Esophagus squamous epithelium (tissue), 5 donors: ENCODE data around the gene C3orf33. TPM values are rescaled to one million over a fixed set of nuclear protein-coding genes. Genes with fewer than 3 reads are reported as not detected.
"Not testable (repeated sequence)": the region's sequence is repeated elsewhere in the genome, so short reads cannot be mapped to it uniquely, and the experiment has no call there.

Experiments
- DNase-seq: peaks from one replicate; lab custom pipeline; 2025; lab: John Stamatoyannopoulos, UW
- H3K27ac ChIP-seq, 4 donors: fragments of 200-600 bp; sonication (generic); one replicate each; pipeline ENCODE4 v1.5.1; 2016 to 2019; ENCODE audit warnings: mild to moderate bottlenecking in 1 of 4
- H3K27me3 ChIP-seq, 4 donors: fragments of 200-600 bp; sonication (generic); 1 replicate in 3 of 4; 2 replicates in 1 of 4; pipeline versions ENCODE4 v1.5.1 to v1.6.0; 2017 to 2021; ENCODE audit warnings: antibody characterized with exemption in 1 of 4
- H3K36me3 ChIP-seq, 3 donors: fragments of 200-600 bp; sonication (generic); one replicate each; pipeline ENCODE4 v1.5.1; 2016 to 2019
- H3K4me1 ChIP-seq, 3 donors: fragments of 200-600 bp; sonication (generic); one replicate each; pipeline ENCODE4 v1.5.1; 2017 to 2019
- H3K4me3 ChIP-seq, 4 donors: fragments of 200-600 bp; sonication (generic); 1 replicate in 3 of 4; 2 replicates in 1 of 4; pipeline ENCODE4 v1.5.1; 2016 to 2019; ENCODE audit warnings: mild to moderate bottlenecking in 2 of 4, moderate library complexity in 1 of 4
- H3K9me3 ChIP-seq, 3 donors: fragments of 200-600 bp; sonication (generic); one replicate each; pipeline ENCODE4 v1.5.1; 2016 to 2019
- CTCF ChIP-seq, 6 experiments: fragments of 450-650 bp in 4 of 6; fragments of 200-600 bp in 2 of 6; sonication (generic) in 2 of 6; IDR thresholded peaks; one replicate each; pipeline ENCODE4 v1.5.1; 2016 to 2019; ENCODE audit warnings: antibody characterized with exemption in 6 of 6, mild to moderate bottlenecking in 4 of 6, moderate library complexity in 4 of 6
- POLR2A ChIP-seq, 4 donors: fragments of 450-650 bp; IDR thresholded peaks; one replicate each; pipeline ENCODE4 v1.6.1; 2017; ENCODE audit warnings: antibody characterized with exemption in 4 of 4, mild to moderate bottlenecking in 4 of 4, moderate library complexity in 3 of 4
- WGBS, 2 donors: methylation state at CpG; one replicate each; pipeline ENCODE4 v1.1.5; 2018; 5-methylcytosine and 5-hydroxymethylcytosine counted together
- intact Hi-C: fragments of 100-400 bp; cut with DNase I; formaldehyde crosslinking; loops from one replicate; pipeline ENCODE4 v1.15.0; 2022
- total RNA-seq, 4 donors: library from RNA; depleted of rRNA; stranded (reverse); fragments of >200 nt; gene quantifications; one replicate each; pipeline ENCODE4 v1.1.0, GENCODE V29; 2016
- donor health status: DM: yes; HTN: yes; CAD: no.

Gene C3orf33
- total RNA-seq, 4 donors from 2014 or later: 0.44 to 1.3 (median 0.58) TPM

GRCh38 chr3:155835341-155836071 is 29.4 kb upstream of the C3orf33 start:
- Histone ChIP-seq H3K9me3 (no peaks in the 10 kb centered on the region), H3K4me3 (no peak overlapping the region), H3K27ac (no peak overlapping the region), H3K4me1 (no peaks in the 10 kb centered on the region), H3K27me3 (no peaks in the 10 kb centered on the region), H3K36me3 (peaks cover 0 to 37% (median 0%) of the 10 kb centered on the region in 3 donors)
- no peak for DNase-seq
- TF ChIP-seq CTCF (IDR thresholded peaks at IDR 0.05): no peak
- no peak for TF ChIP-seq POLR2A (IDR thresholded peaks at IDR 0.05)
- intact Hi-C loops: no loop called here
- 85 to 86% methylated on average over 6 to 8 of the region's 9 CpGs for WGBS, 2 donors

GRCh38 chr3:155828490-155829098 is 22.5 kb upstream of the C3orf33 start:
- H3K9me3 ChIP-seq, H3K27me3 ChIP-seq, H3K4me1 ChIP-seq, H3K27ac ChIP-seq, intact Hi-C loops, H3K4me3 ChIP-seq, DNase-seq: not testable (repeated sequence)
- H3K36me3 ChIP-seq: peaks cover 0 to 59% (median 3%) of the 10 kb centered on the region in 3 donors
- WGBS, 2 donors: 99% methylated on average over 11 to 13 of the region's 13 CpGs

GRCh38 chr3:155815030-155815545 is 9.0 kb upstream of the C3orf33 start:
- intact Hi-C loops: no loop called here
- Histone ChIP-seq H3K27me3 (no peaks in the 10 kb centered on the region), H3K4me1 (no peaks in the 10 kb centered on the region), H3K4me3 (no peak overlapping the region), H3K27ac (no peak overlapping the region), H3K9me3 (no peaks in the 10 kb centered on the region), H3K36me3 (no peaks in the 10 kb centered on the region)
- TF ChIP-seq POLR2A (IDR thresholded peaks at IDR 0.05): no peak
- no peak for TF ChIP-seq CTCF (IDR thresholded peaks at IDR 0.05)
- DNase-seq: no peak

DNA sequence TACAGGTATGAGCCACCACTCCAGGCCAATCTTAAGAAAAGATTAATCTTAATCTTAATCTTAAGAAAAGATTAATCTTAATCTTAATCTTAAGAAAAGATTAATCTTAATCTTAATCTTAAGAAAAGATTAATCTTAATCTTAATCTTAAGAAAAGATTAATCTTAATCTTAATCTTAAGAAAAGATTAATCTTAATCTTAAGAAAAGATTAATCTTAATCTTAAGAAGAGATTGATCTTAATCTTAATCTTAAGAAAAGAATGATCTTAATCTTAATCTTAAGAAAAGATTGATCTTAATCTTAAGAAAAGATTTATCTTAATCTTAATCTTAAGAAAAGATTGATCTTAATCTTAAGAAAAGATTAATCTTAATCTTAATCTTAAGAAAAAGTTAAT is 7.1 kb upstream of the C3orf33 start:
- intact Hi-C loops, DNase-seq, H3K27ac ChIP-seq, H3K9me3 ChIP-seq, H3K4me3 ChIP-seq, H3K27me3 ChIP-seq, H3K4me1 ChIP-seq, H3K36me3 ChIP-seq: not testable (repeated sequence)

DNA sequence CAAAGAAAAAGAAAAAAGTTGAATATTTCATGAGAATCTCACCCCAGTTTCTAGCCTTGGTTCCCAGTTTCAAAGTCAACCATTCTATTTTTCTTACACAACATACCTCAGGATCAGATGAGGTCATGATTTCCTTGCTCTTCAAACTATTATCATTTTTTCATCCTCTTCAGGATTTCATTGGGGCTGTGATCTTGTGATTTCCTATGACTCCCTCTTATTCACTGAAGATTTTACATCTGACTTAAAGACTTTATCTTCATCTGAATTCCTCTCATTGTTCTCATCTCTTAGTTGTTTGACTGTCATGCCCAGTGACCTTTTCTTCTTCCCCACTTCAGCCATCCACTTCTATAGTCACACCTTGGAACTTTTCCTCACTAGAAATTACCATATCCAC is 3.1 kb upstream of the C3orf33 start:
- Histone ChIP-seq H3K4me1 (peaks cover 0 to 16% (median 3%) of the 10 kb centered on the region in 3 donors), H3K36me3 (no peaks in the 10 kb centered on the region), H3K27me3 (no peaks in the 10 kb centered on the region), H3K9me3 (no peaks in the 10 kb centered on the region), H3K4me3 (no peak overlapping the region), H3K27ac (no peak overlapping the region)
- intact Hi-C loops: loop anchor here (2.0 kb wide), 1 partner anchor 54 kb away; no protein-coding TSS in a partner anchor
- no peak for DNase-seq
- no peak for TF ChIP-seq POLR2A (IDR thresholded peaks at IDR 0.05)
- no peak for TF ChIP-seq CTCF (IDR thresholded peaks at IDR 0.05)

GRCh38 chr3:155807823-155808222 is 1.7 kb upstream of the C3orf33 start:
- WGBS, 2 donors: 89 to 93% methylated on average over 2 of the region's 2 CpGs
- Histone ChIP-seq H3K36me3 (no peaks in the 10 kb centered on the region), H3K4me1 (peaks cover 0 to 16% (median 3%) of the 10 kb centered on the region in 3 donors), H3K4me3 (no peak overlapping the region), H3K27me3 (no peaks in the 10 kb centered on the region), H3K9me3 (no peaks in the 10 kb centered on the region), H3K27ac (no peak overlapping the region)
- intact Hi-C loops: loop anchor here (2.0 kb wide), 1 partner anchor 53 kb away; no protein-coding TSS in a partner anchor
- DNase-seq: no peak
- no peak for TF ChIP-seq CTCF (IDR thresholded peaks at IDR 0.05)
- no peak for TF ChIP-seq POLR2A (IDR thresholded peaks at IDR 0.05)
